ENCODE data around the gene TREH. TPM values are rescaled to one million over a fixed set of nuclear protein-coding genes. Genes with fewer than 3 reads are reported as not detected.

TREH gene
- polyA plus RNA-seq, 1 of the 3 experiments (the other 2 are of a cell fraction): not detected

GRCh38 chr11:118632577-118633318 is 46.7 kb downstream of the TREH start:
- peaks cover 6% of the 10 kb centered on the region for H3F3A ChIP-seq (replicated peaks; ENCODE audit: insufficient read depth)
- ChIA-PET CTCF (interaction anchor here (0.6 to 4.6 kb wide), 4 partner anchors 13 to 311 kb away, joined by 3 to 20 read pairs (median 6); no protein-coding TSS in a partner anchor), POLR2A (interaction anchor here (1.4 kb wide), 1 partner anchor 10 kb away, joined by 7 read pairs; no protein-coding TSS in a partner anchor)
- H3K36me3 ChIP-seq (replicated peaks in 1 of 2; ENCODE audit: control insufficient read depth in 1 of 2, insufficient read depth in 2 of 2, low read length in 1 of 2): peaks cover 53 to 84% of the 10 kb centered on the region in 2 experiments
- no peaks in the 10 kb centered on the region for H3K27me3 ChIP-seq (ENCODE audit: insufficient read depth)
- WGBS (ENCODE audit: low lambda C conversion rate): 92% methylated on average over 6 of the region's 9 CpGs
- no peak for DNase-seq
- no peak overlapping the region for H3K4me3 ChIP-seq (ENCODE audit: low read depth in 2 of 2, low read length in 1 of 2)
- no peak overlapping the region for H3K9ac ChIP-seq
- no peaks in the 10 kb centered on the region for H3K9me3 ChIP-seq
- peak overlapping the region in 1 of 2 experiments; percentile 40; a peak in 1 of 4 replicates for H3K27ac ChIP-seq (ENCODE audit: low read depth in 2 of 2, low read length in 1 of 2)
- no peaks in the 10 kb centered on the region for H3K9me2 ChIP-seq
- peak overlapping the region; percentile 33; the same call in 1 of the 2 replicates for H3K4me2 ChIP-seq
- peaks cover 71% of the 10 kb centered on the region for H4K20me1 ChIP-seq (ENCODE audit: insufficient read depth)
- H3K79me2 ChIP-seq (ENCODE audit: insufficient read depth): peaks cover 68% of the 10 kb centered on the region
- TF ChIP-seq MAX (IDR thresholded peaks at IDR 0.05; ENCODE audit: low read depth): no peak
- TF ChIP-seq RCOR1 (IDR thresholded peaks at IDR 0.05; ENCODE audit: low read length): no peak
- TF ChIP-seq GABPA (IDR thresholded peaks at IDR 0.05; ENCODE audit: low read depth): no peak
- H2AFZ ChIP-seq (ENCODE audit: low read depth): no peak overlapping the region
- peaks cover 8 to 9% of the 10 kb centered on the region in 2 experiments; a peak in 2 of 4 replicates for H3K4me1 ChIP-seq (ENCODE audit: control insufficient read depth in 1 of 2, insufficient read depth in 2 of 2, low read depth in 1 of 2, low read length in 1 of 2)

GRCh38 chr11:118631142-118631909 is 48.1 kb downstream of the TREH start:
- no peak overlapping the region for H3K9ac ChIP-seq
- no peak overlapping the region for H3K4me3 ChIP-seq (ENCODE audit: low read depth in 2 of 2, low read length in 1 of 2)
- ChIA-PET POLR2A (interaction anchor here (1.4 kb wide), 1 partner anchor 9 kb away, joined by 7 read pairs; no protein-coding TSS in a partner anchor), CTCF (interaction anchor here (0.8 to 1.8 kb wide), 4 partner anchors 10 to 36 kb away, joined by 3 to 5 read pairs (median 4); no protein-coding TSS in a partner anchor)
- H3K9me3 ChIP-seq: no peaks in the 10 kb centered on the region
- peaks cover 8 to 9% of the 10 kb centered on the region in 2 experiments; a peak in 2 of 4 replicates for H3K4me1 ChIP-seq (ENCODE audit: control insufficient read depth in 1 of 2, insufficient read depth in 2 of 2, low read depth in 1 of 2, low read length in 1 of 2)
- DNase-seq: no peak
- H3K79me2 ChIP-seq (ENCODE audit: insufficient read depth): peaks cover 75% of the 10 kb centered on the region
- peaks cover 6% of the 10 kb centered on the region for H3F3A ChIP-seq (replicated peaks; ENCODE audit: insufficient read depth)
- H3K4me2 ChIP-seq: no peak overlapping the region
- no peak overlapping the region for H3K27ac ChIP-seq (ENCODE audit: low read depth in 2 of 2, low read length in 1 of 2)
- TF ChIP-seq IRF3 (IDR thresholded peaks at IDR 0.05; ENCODE audit: low read depth, low read length): no peak
- TF ChIP-seq REST (IDR thresholded peaks at IDR 0.05; ENCODE audit: low read depth, low read length): no peak
- TF ChIP-seq POLR2AphosphoS5 (IDR thresholded peaks at IDR 0.05; ENCODE audit: low read depth, low read length): no peak
- TF ChIP-seq JUND (IDR thresholded peaks at IDR 0.05): no peak
- TF ChIP-seq SMC3 (IDR thresholded peaks at IDR 0.05; ENCODE audit: low read depth, low read length): no peak
- no peak for TF ChIP-seq FOXJ3 (CRISPR knock-in tag; IDR thresholded peaks at IDR 0.05)
- no peak for TF ChIP-seq CHD2 (IDR thresholded peaks at IDR 0.05; ENCODE audit: low read length, partially characterized antibody)
- no peak for TF ChIP-seq RAD21 (IDR thresholded peaks at IDR 0.05; ENCODE audit: low read length)
- TF ChIP-seq USF1 (IDR thresholded peaks at IDR 0.05; ENCODE audit: borderline replicate concordance, low read depth): no peak
- no peak for TF ChIP-seq MAX (IDR thresholded peaks at IDR 0.05; ENCODE audit: low read depth)
- TF ChIP-seq ELF1 (IDR thresholded peaks at IDR 0.05): no peak
- H3K36me3 ChIP-seq (replicated peaks in 1 of 2; ENCODE audit: control insufficient read depth in 1 of 2, insufficient read depth in 2 of 2, low read length in 1 of 2): peaks cover 56 to 87% of the 10 kb centered on the region in 2 experiments
- no peaks in the 10 kb centered on the region for H3K27me3 ChIP-seq (ENCODE audit: insufficient read depth)
- no peak overlapping the region for H2AFZ ChIP-seq (ENCODE audit: low read depth)
- H4K20me1 ChIP-seq (ENCODE audit: insufficient read depth): peaks cover 76% of the 10 kb centered on the region
- WGBS (ENCODE audit: low lambda C conversion rate): 91% methylated on average over 14 of the region's 14 CpGs
- no peaks in the 10 kb centered on the region for H3K9me2 ChIP-seq

Data from SK-N-SH (cell line).